Measurements from ENCODE around the gene IP6K2. TPM values are rescaled to one million over a fixed set of nuclear protein-coding genes. Genes with fewer than 3 reads are reported as not detected.

Gene IP6K2
- total RNA-seq, 4 donors from 2014 or later, result 64.3 to 145 (median 93.0) TPM

- H3K4me1 ChIP-seq, result peaks cover 28 to 39% of the 10 kb centered on the region in 2 donors
- intact Hi-C loops (cut with DNase I), result no loop called here
- H3K9me3 ChIP-seq, result no peaks in the 10 kb centered on the region
- 73 to 74% methylated on average over 7 of the region's 7 CpGs for WGBS, 2 donors
- H3K4me3 ChIP-seq (replicated peaks in 1 of 3), result no peak overlapping the region
- peaks cover 0 to 6% of the 10 kb centered on the region in 2 donors for H3K36me3 ChIP-seq
- H3K27me3 ChIP-seq, result no peaks in the 10 kb centered on the region
- TF ChIP-seq POLR2A (IDR thresholded peaks at IDR 0.05), result no peak
- no peak for TF ChIP-seq CTCF (IDR thresholded peaks at IDR 0.05)
- no peak overlapping the region for H3K27ac ChIP-seq
- DNase-seq, result no peak
Measured at GRCh38 chr3:48709051-48709461, 8.0 kb downstream of the IP6K2 start.

- no peak overlapping the region for H3K27ac ChIP-seq
- no peak overlapping the region for H3K4me3 ChIP-seq (replicated peaks in 1 of 3)
- no peak for DNase-seq
- peaks cover 32 to 44% of the 10 kb centered on the region in 2 donors for H3K4me1 ChIP-seq
- no peaks in the 10 kb centered on the region for H3K27me3 ChIP-seq
- TF ChIP-seq POLR2A (IDR thresholded peaks at IDR 0.05) (no peak), CTCF (IDR thresholded peaks at IDR 0.05) (no peak)
- 60 to 61% methylated on average over 2 of the region's 2 CpGs for WGBS, 2 donors
- H3K9me3 ChIP-seq, result no peaks in the 10 kb centered on the region
- H3K36me3 ChIP-seq, result peaks cover 0 to 6% of the 10 kb centered on the region in 2 donors
- intact Hi-C loops (cut with DNase I), result no loop called here
Measured at GRCh38 chr3:48708481-48708889, 8.5 kb downstream of the IP6K2 start.

GRCh38 chr3:48707157-48707556 is 9.9 kb downstream of the IP6K2 start:
- Histone ChIP-seq H3K9me3 (no peaks in the 10 kb centered on the region), H3K27me3 (no peaks in the 10 kb centered on the region), H3K4me3 (replicated peaks in 1 of 3) (no peak overlapping the region), H3K36me3 (peaks cover 0 to 6% of the 10 kb centered on the region in 2 donors), H3K27ac (no peak overlapping the region), H3K4me1 (peaks cover 26 to 32% of the 10 kb centered on the region in 2 donors)
- intact Hi-C loops (cut with DNase I), result no loop called here
- 94 to 96% methylated on average over 5 of the region's 5 CpGs for WGBS, 2 donors
- no peak for TF ChIP-seq POLR2A (IDR thresholded peaks at IDR 0.05)
- TF ChIP-seq CTCF (IDR thresholded peaks at IDR 0.05), result no peak
- DNase-seq, result no peak

- H3K27ac ChIP-seq, result no peak overlapping the region
- WGBS, 2 donors, result 94 to 95% methylated on average over 6 of the region's 6 CpGs
Measured at GRCh38 chr3:48702320-48702920, 14.6 kb downstream of the IP6K2 start.

More at GRCh38 chr3:48702320-48702920, 14.6 kb downstream of the IP6K2 start:
- intact Hi-C loops (cut with DNase I), result no loop called here
- Histone ChIP-seq H3K36me3 (peaks cover 0 to 3% of the 10 kb centered on the region in 2 donors), H3K9me3 (no peaks in the 10 kb centered on the region), H3K4me3 (replicated peaks in 1 of 3) (no peak overlapping the region), H3K27me3 (no peaks in the 10 kb centered on the region), H3K4me1 (peaks cover 7 to 13% of the 10 kb centered on the region in 2 donors)
- DNase-seq, result no peak
- TF ChIP-seq POLR2A (IDR thresholded peaks at IDR 0.05) (no peak), CTCF (IDR thresholded peaks at IDR 0.05) (no peak)

Measured in thyroid gland (tissue), 4 donors.